Liver (tissue), 9 donors: Measurements from ENCODE around the gene MAGI1. TPM values are rescaled to one million over a fixed set of nuclear protein-coding genes. Genes with fewer than 3 reads are reported as not detected.
"Not testable (repeated sequence)": the region's sequence is repeated elsewhere in the genome, so short reads cannot be mapped to it uniquely, and the experiment has no call there.

Experiments
- DNase-seq: peaks from one replicate; pipeline ENCODE4 v3.0.0-alpha.2; 2017; ENCODE audit warnings: low spot score
- H3K27ac ChIP-seq, 2 donors: one replicate each; pipeline ENCODE4 v1.7.0; 2013; ENCODE audit warnings: inconsistent platforms in 2 of 2, low read length in 2 of 2, control low read depth in 1 of 2, low read depth in 1 of 2, mild to moderate bottlenecking in 1 of 2
- H3K27me3 ChIP-seq, 4 donors: one replicate each; pipeline versions ENCODE4 v1.6.1 to v1.7.0; 2013; ENCODE audit warnings: low read length in 3 of 4, inconsistent platforms in 1 of 4, mild to moderate bottlenecking in 1 of 4, moderate library complexity in 1 of 4; ENCODE audit not compliant: control insufficient read depth in 4 of 4, insufficient read depth in 4 of 4
- H3K36me3 ChIP-seq, 4 donors: one replicate each; pipeline versions ENCODE4 v1.6.1 to v1.7.0; 2013; ENCODE audit warnings: low read length in 3 of 4, mild to moderate bottlenecking in 3 of 4, low read depth in 1 of 4, moderate library complexity in 1 of 4; ENCODE audit not compliant: control insufficient read depth in 4 of 4, insufficient read depth in 3 of 4
- H3K4me1 ChIP-seq, 4 donors: one replicate each; pipeline versions ENCODE4 v1.6.1 to v1.7.0; 2013; ENCODE audit warnings: low read length in 3 of 4, mild to moderate bottlenecking in 3 of 4, moderate library complexity in 1 of 4; ENCODE audit not compliant: control insufficient read depth in 4 of 4, insufficient read depth in 4 of 4
- H3K4me3 ChIP-seq, 3 donors: one replicate each; pipeline versions ENCODE4 v1.6.1 to v1.7.0; 2013; ENCODE audit warnings: low read length in 3 of 3, control low read depth in 1 of 3, low read depth in 1 of 3, mild to moderate bottlenecking in 1 of 3
- H3K9ac ChIP-seq, 2 donors: one replicate each; pipeline ENCODE4 v1.7.0; 2013; ENCODE audit warnings: low read length in 2 of 2, mild to moderate bottlenecking in 2 of 2, moderate library complexity in 2 of 2, control low read depth in 1 of 2, low read depth in 1 of 2
- H3K9me3 ChIP-seq, 4 donors: one replicate each; pipeline versions ENCODE4 v1.6.1 to v1.7.0; 2013; ENCODE audit warnings: low read length in 3 of 4; ENCODE audit not compliant: control insufficient read depth in 4 of 4
- ATF3 ChIP-seq: IDR thresholded peaks from 2 replicates; pipeline ENCODE4 v1.6.1; 2016; ENCODE audit warnings: antibody characterized with exemption
- EGR1 ChIP-seq, 2 donors: IDR thresholded peaks; 2 replicates each; pipeline ENCODE4 v1.6.1; 2016 to 2018; ENCODE audit warnings: antibody characterized with exemption in 2 of 2, low read depth in 2 of 2
- FOXA1 ChIP-seq: IDR thresholded peaks from 2 replicates; pipeline ENCODE4 v1.6.1; 2016; ENCODE audit warnings: antibody characterized with exemption
- FOXA2 ChIP-seq: IDR thresholded peaks from 2 replicates; pipeline ENCODE4 v1.6.1; 2016; ENCODE audit warnings: antibody characterized with exemption
- GABPA ChIP-seq, 2 donors: IDR thresholded peaks in 1 of 2; conservative IDR thresholded peaks in 1 of 2; 2 replicates each; pipeline ENCODE4 v1.6.1; 2016; ENCODE audit warnings: antibody characterized with exemption in 2 of 2, mild to moderate bottlenecking in 1 of 2, moderate library complexity in 1 of 2
- HNF4A ChIP-seq, 2 donors: conservative IDR thresholded peaks; 2 replicates each; pipeline ENCODE4 v1.6.1; 2016; ENCODE audit warnings: antibody characterized with exemption in 2 of 2, mild to moderate bottlenecking in 2 of 2
- HNF4G ChIP-seq: IDR thresholded peaks from 2 replicates; pipeline ENCODE4 v1.6.1; 2016; ENCODE audit warnings: antibody characterized with exemption
- JUND ChIP-seq, 2 donors: IDR thresholded peaks; 2 replicates each; pipeline ENCODE4 v1.6.1; 2016; ENCODE audit warnings: antibody characterized with exemption in 2 of 2
- NR2F2 ChIP-seq: IDR thresholded peaks from 2 replicates; pipeline ENCODE4 v1.6.1; 2016; ENCODE audit warnings: antibody characterized with exemption
- RXRA ChIP-seq, 2 donors: IDR thresholded peaks; 2 replicates each; pipeline ENCODE4 v1.6.1; 2017 to 2018; ENCODE audit warnings: antibody characterized with exemption in 2 of 2, mild to moderate bottlenecking in 1 of 2
- SP1 ChIP-seq: IDR thresholded peaks from 2 replicates; pipeline ENCODE4 v1.6.1; 2018; ENCODE audit warnings: antibody characterized with exemption, mild to moderate bottlenecking
- TAF1 ChIP-seq: conservative IDR thresholded peaks from 2 replicates; pipeline ENCODE4 v1.6.1; 2016; ENCODE audit warnings: antibody characterized with exemption, mild to moderate bottlenecking
- YY1 ChIP-seq: IDR thresholded peaks from 2 replicates; pipeline ENCODE4 v1.6.1; 2016; ENCODE audit warnings: antibody characterized with exemption, mild to moderate bottlenecking
- ZBTB33 ChIP-seq: IDR thresholded peaks from 2 replicates; pipeline ENCODE4 v1.6.1; 2016; ENCODE audit warnings: antibody characterized with exemption
- WGBS: extraction: QIAGEN DNeasy Blood & Tissue Kit; methylation state at CpG from one replicate; pipeline ENCODE4 v1.1.7; 2013; 5-methylcytosine and 5-hydroxymethylcytosine counted together
- polyA plus RNA-seq, 2 donors: library from polyadenylated mRNA; stranded (reverse) in 1 of 2; unstranded in 1 of 2; fragments of 200-250 nt in 1 of 2; fragments of >200 nt in 1 of 2; fragmentation: Nextera tagmentation in 1 of 2; extraction: Ambion mirVana in 1 of 2; gene quantifications; one replicate each; pipeline versions ENCODE4 v1.2.1 to v1.2.3, GENCODE V29; 2013 to 2015
- total RNA-seq, 2 donors: library from RNA; depleted of rRNA; stranded (reverse); fragments of >200 nt; gene quantifications; one replicate each; pipeline ENCODE4 v1.2.3, GENCODE V29; 2014
- donor health status: healthy.
- donor health status: healthy.
- donor health status: healthy.
- donor health status: healthy.
- donor health status: healthy.

MAGI1 gene
- total and polyA plus RNA-seq, 4 donors: 9.6 to 68.8 (median 14.0) TPM

DNA sequence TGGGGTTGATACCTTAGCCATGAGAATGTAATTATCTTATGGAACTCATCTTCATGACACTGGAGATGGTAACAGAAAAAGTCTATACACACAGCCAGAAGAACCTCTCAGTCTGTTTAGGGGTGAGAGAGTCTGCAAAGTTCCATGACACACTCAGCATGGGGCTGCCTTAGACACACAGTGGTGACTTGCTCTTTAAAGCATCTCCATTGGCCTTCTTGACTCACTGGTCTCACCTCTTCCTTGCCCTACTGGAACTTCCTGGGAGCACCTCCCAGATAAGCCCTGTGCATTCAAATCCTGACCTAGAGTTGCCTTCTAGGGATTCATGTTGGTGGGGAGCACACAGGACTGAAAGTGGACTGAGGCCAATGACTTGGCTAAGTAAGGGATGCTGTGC is 9.3 kb downstream of the MAGI1 start:
- H3K4me3 ChIP-seq: no peak overlapping the region
- no peaks in the 10 kb centered on the region for H3K27me3 ChIP-seq
- TF ChIP-seq HNF4A (conservative IDR thresholded peaks at IDR 0.05) (no peak), HNF4G (no peak), RXRA (IDR thresholded peaks at IDR 0.05) (no peak), TAF1 (no peak), SP1 (no peak), EGR1 (IDR thresholded peaks at IDR 0.05; ENCODE audit: low read depth in 2 of 2) (no peak), YY1 (no peak), FOXA2 (no peak), FOXA1 (no peak)
- DNase-seq: no peak
- no peaks in the 10 kb centered on the region for H3K9me3 ChIP-seq
- peaks cover 0 to 5% (median 3%) of the 10 kb centered on the region in 4 donors for H3K4me1 ChIP-seq
- H3K36me3 ChIP-seq: no peaks in the 10 kb centered on the region
- H3K27ac ChIP-seq: no peak overlapping the region
- H3K9ac ChIP-seq: no peak overlapping the region

GRCh38 chr3:66029014-66029413 is 9.7 kb downstream of the MAGI1 start:
- no peak overlapping the region for H3K27ac ChIP-seq
- TF ChIP-seq HNF4A (conservative IDR thresholded peaks at IDR 0.05) (no peak), EGR1 (IDR thresholded peaks at IDR 0.05; ENCODE audit: low read depth in 2 of 2) (no peak), GABPA (IDR thresholded peaks at IDR 0.05 in 1 of 2, conservative IDR thresholded peaks at IDR 0.05 in 1 of 2) (no peak)
- H3K9me3 ChIP-seq: no peaks in the 10 kb centered on the region
- WGBS: 89% methylated on average over 5 of the region's 5 CpGs
- H3K9ac ChIP-seq: no peak overlapping the region
- no peaks in the 10 kb centered on the region for H3K36me3 ChIP-seq
- H3K27me3 ChIP-seq: no peaks in the 10 kb centered on the region
- no peak for DNase-seq
- peaks cover 0 to 7% (median 3%) of the 10 kb centered on the region in 4 donors for H3K4me1 ChIP-seq
- no peak overlapping the region for H3K4me3 ChIP-seq

GRCh38 chr3:66028457-66028856 is 10.3 kb downstream of the MAGI1 start:
- no peaks in the 10 kb centered on the region for H3K27me3 ChIP-seq
- no peak overlapping the region for H3K9ac ChIP-seq
- H3K36me3 ChIP-seq: no peaks in the 10 kb centered on the region
- H3K27ac ChIP-seq: no peak overlapping the region
- WGBS: 93% methylated on average over 12 of the region's 12 CpGs
- peaks cover 2 to 13% (median 4%) of the 10 kb centered on the region in 4 donors for H3K4me1 ChIP-seq
- H3K9me3 ChIP-seq: no peaks in the 10 kb centered on the region
- no peak for TF ChIP-seq TAF1
- no peak for TF ChIP-seq FOXA1
- no peak for TF ChIP-seq ATF3
- TF ChIP-seq SP1: no peak
- no peak for TF ChIP-seq HNF4G
- TF ChIP-seq JUND (IDR thresholded peaks at IDR 0.05): no peak
- no peak for TF ChIP-seq RXRA (IDR thresholded peaks at IDR 0.05)
- TF ChIP-seq NR2F2: no peak
- TF ChIP-seq ZBTB33: no peak
- no peak overlapping the region for H3K4me3 ChIP-seq
- DNase-seq: no peak

DNA sequence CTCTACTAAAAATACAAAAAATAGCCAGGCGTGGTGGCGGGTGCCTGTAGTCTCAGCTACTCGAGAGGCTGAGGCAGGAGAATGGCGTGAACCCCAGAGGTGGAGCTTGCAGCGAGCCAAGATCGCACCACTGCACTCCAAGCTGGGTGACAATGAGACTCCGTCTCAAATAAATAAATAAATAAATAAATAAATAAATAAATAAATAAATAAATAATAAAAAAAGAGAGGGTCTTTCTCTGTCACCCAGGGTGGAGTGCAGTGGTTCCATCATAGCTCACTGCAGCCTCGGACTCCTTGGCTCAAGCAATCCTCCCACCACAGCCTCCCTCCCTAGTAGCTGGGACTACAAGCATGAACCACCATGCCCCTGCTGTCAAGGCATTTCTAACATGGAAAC is 11.6 kb downstream of the MAGI1 start:
- not testable (repeated sequence) for H3K36me3 ChIP-seq, H3K27me3 ChIP-seq, DNase-seq, H3K9me3 ChIP-seq, H3K27ac ChIP-seq, H3K9ac ChIP-seq, H3K4me3 ChIP-seq
- peaks cover 5 to 20% (median 8%) of the 10 kb centered on the region in 4 donors for H3K4me1 ChIP-seq
- WGBS: 97% methylated on average over 8 of the region's 8 CpGs
